ENCODE results near the gene CPNE7.

The CPNE7 gene

DNA sequence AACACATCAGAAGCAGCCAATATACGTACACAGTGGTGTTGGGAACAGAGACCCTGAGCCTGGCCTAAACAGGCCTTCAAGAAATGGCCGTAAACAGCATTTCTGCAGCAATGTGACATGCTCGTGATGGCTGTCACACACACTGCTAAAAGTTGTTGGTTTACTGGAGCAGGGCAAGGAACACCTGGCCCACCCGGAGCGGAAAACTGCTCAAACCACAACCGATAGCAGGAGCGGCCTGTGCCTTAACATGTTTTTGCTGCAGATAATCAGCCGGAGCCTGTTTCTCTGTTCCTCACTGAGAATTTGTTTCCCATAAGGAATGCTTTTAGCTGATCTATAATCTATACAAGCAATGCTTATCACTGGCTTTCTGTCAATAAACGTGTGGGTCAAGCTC lies 31.9 kb downstream of the CPNE7 start:
- Histone ChIP-seq H3K27me3 (ENCODE audit: insufficient read depth, poor library complexity, severe bottlenecking) (no peaks in the 10 kb centered on the region), H3K4me3 (replicated peaks; ENCODE audit: insufficient read depth, low read length) (no peak overlapping the region), H3K27ac (replicated peaks) (no peak overlapping the region)
- DNase-seq (ENCODE audit: low read depth in 1 of 2, low spot score in 1 of 2): no peak
- TF ChIP-seq, protein P1, sequence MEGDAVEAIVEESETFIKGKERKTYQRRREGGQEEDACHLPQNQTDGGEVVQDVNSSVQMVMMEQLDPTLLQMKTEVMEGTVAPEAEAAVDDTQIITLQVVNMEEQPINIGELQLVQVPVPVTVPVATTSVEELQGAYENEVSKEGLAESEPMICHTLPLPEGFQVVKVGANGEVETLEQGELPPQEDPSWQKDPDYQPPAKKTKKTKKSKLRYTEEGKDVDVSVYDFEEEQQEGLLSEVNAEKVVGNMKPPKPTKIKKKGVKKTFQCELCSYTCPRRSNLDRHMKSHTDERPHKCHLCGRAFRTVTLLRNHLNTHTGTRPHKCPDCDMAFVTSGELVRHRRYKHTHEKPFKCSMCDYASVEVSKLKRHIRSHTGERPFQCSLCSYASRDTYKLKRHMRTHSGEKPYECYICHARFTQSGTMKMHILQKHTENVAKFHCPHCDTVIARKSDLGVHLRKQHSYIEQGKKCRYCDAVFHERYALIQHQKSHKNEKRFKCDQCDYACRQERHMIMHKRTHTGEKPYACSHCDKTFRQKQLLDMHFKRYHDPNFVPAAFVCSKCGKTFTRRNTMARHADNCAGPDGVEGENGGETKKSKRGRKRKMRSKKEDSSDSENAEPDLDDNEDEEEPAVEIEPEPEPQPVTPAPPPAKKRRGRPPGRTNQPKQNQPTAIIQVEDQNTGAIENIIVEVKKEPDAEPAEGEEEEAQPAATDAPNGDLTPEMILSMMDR (IDR thresholded peaks at IDR 0.05; ENCODE audit: insufficient read depth, low read length): no peak
- TF ChIP-seq GABPA (IDR thresholded peaks at IDR 0.05; ENCODE audit: low read depth): no peak
- no peak for TF ChIP-seq POLR2AphosphoS5 (IDR thresholded peaks at IDR 0.05; ENCODE audit: low read depth)
- TF ChIP-seq, protein P2, sequence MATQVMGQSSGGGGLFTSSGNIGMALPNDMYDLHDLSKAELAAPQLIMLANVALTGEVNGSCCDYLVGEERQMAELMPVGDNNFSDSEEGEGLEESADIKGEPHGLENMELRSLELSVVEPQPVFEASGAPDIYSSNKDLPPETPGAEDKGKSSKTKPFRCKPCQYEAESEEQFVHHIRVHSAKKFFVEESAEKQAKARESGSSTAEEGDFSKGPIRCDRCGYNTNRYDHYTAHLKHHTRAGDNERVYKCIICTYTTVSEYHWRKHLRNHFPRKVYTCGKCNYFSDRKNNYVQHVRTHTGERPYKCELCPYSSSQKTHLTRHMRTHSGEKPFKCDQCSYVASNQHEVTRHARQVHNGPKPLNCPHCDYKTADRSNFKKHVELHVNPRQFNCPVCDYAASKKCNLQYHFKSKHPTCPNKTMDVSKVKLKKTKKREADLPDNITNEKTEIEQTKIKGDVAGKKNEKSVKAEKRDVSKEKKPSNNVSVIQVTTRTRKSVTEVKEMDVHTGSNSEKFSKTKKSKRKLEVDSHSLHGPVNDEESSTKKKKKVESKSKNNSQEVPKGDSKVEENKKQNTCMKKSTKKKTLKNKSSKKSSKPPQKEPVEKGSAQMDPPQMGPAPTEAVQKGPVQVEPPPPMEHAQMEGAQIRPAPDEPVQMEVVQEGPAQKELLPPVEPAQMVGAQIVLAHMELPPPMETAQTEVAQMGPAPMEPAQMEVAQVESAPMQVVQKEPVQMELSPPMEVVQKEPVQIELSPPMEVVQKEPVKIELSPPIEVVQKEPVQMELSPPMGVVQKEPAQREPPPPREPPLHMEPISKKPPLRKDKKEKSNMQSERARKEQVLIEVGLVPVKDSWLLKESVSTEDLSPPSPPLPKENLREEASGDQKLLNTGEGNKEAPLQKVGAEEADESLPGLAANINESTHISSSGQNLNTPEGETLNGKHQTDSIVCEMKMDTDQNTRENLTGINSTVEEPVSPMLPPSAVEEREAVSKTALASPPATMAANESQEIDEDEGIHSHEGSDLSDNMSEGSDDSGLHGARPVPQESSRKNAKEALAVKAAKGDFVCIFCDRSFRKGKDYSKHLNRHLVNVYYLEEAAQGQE (IDR thresholded peaks at IDR 0.05; ENCODE audit: insufficient replicate concordance, low read depth): no peak
- no peak for TF ChIP-seq SPI1 (IDR thresholded peaks at IDR 0.05; ENCODE audit: borderline replicate concordance, low read depth)

DNA sequence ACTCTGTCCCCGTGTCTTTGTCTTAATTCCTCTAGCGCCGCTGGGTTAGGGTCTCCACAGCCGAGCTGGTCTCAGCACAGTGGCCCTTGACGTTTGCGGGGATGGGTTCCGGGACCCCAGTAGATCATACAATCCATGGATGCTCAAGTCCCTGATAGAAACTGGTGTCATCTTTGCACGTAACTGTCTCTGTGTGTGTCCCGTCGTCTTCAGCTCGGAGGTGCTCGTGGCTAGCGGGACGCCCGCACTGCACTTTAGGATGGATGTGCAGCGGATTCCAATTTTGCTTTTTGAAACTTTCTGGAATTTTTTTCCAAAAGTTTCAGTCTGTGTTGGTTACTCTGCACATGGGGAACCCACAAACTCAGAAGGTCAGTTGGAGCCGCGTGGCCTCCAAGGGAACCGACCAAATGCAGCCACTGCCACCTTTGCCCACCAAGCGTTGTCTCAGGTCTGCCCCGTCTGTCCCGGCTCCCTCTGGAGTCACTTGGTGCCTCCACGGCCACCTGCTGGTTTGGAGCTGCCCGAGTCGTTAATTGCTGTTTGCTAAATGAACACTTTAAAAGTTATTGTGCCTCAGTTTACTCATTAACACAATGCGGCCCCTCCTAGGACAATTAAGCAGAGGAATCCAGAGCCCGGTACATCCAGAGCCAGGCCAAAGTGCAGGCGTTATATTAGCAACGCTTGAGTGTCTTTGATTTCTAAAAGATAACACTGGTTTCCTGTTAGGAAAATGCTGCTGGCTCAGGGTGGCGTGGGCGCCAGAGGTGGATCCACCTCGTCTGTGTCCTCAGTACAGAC lies 32.6 kb downstream of the CPNE7 start:
- no peak for DNase-seq (ENCODE audit: low read depth in 1 of 2, low spot score in 1 of 2)
- TF ChIP-seq, protein P1 (IDR thresholded peaks at IDR 0.05; ENCODE audit: insufficient read depth, low read length): no peak
- no peak for TF ChIP-seq SPI1 (IDR thresholded peaks at IDR 0.05; ENCODE audit: borderline replicate concordance, low read depth)
- no peak for TF ChIP-seq POLR2AphosphoS5 (IDR thresholded peaks at IDR 0.05; ENCODE audit: low read depth)
- TF ChIP-seq, protein P2 (IDR thresholded peaks at IDR 0.05; ENCODE audit: insufficient replicate concordance, low read depth): no peak
- Histone ChIP-seq H3K27ac (replicated peaks) (no peak overlapping the region), H3K4me3 (replicated peaks; ENCODE audit: insufficient read depth, low read length) (no peak overlapping the region), H3K27me3 (ENCODE audit: insufficient read depth, poor library complexity, severe bottlenecking) (no peaks in the 10 kb centered on the region)

DNA sequence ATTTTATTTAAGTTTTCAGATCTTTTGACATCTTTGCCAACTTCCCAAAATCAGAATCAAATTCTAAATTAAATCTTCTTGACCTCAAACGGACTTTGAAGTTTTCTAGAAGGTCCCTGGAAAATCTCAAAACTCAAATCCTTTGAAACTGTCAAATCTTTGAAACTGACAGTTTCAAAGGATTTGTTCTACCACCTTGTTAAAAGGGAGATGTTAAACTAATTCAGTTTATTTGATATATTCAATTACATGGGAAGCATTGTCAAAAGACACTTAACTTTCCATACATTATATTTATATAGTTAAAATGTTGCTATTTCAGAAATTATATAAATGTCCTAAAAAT lies 34.5 kb downstream of the CPNE7 start:
- no peak overlapping the region for H3K27ac ChIP-seq (replicated peaks)
- DNase-seq (ENCODE audit: low read depth in 1 of 2, low spot score in 1 of 2): no peak
- no peaks in the 10 kb centered on the region for H3K27me3 ChIP-seq (ENCODE audit: insufficient read depth, poor library complexity, severe bottlenecking)
- no peak for TF ChIP-seq SPI1 (IDR thresholded peaks at IDR 0.05; ENCODE audit: borderline replicate concordance, low read depth)
- TF ChIP-seq GABPA (IDR thresholded peaks at IDR 0.05; ENCODE audit: low read depth): no peak
- no peak overlapping the region for H3K4me3 ChIP-seq (replicated peaks; ENCODE audit: insufficient read depth, low read length)

DNA sequence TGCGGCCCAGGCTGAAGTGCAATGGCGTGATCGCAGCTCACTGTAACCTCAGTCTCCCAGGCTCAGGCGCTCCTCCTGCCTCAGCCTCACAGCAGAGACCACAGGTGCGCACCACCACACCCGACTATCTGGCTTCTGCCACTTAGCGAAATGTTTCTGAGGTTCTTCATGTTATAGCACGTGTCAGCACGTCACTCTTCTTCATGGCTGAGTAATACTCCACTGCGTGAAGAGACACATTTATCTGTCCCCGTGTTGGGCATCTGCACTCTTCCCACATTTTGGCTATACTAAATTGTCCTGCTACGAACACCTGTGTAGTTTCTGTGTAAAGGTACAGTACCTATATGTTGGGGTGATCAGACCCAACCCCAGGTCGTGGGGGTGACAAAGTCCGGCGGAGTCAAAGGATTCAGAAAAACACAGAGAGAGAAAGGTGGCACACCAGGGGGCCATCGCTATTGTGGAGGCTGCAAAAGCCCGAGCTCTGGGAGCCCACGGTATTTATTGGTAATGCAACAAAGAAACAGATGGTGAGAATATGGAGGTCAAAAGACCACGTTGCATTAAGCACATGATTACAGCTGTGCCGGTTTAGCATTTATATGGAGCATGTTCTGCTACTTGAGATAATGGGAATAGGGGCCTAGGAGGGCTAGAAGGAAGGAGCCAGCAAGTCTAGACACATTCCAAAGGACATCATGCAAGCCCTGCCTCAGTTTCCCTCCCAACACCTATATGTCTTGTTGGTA lies 37.0 kb downstream of the CPNE7 start:
- no peaks in the 10 kb centered on the region for H3K27me3 ChIP-seq (ENCODE audit: insufficient read depth, poor library complexity, severe bottlenecking)
- no peak overlapping the region for H3K27ac ChIP-seq (replicated peaks)
- no peak for DNase-seq (ENCODE audit: low read depth in 1 of 2, low spot score in 1 of 2)
- TF ChIP-seq POLR2AphosphoS5 (IDR thresholded peaks at IDR 0.05; ENCODE audit: low read depth): no peak
- H3K4me3 ChIP-seq (replicated peaks; ENCODE audit: insufficient read depth, low read length): no peak overlapping the region
